GM23338 (cell line): ENCODE measurements around the gene NTRK3. TPM values are rescaled to one million over a fixed set of nuclear protein-coding genes. Genes with fewer than 3 reads are reported as not detected.

Experiments used
- ATAC-seq: fragments of 200-7000 bp; cut with Tn5 transposase; 3 replicates; pipeline ENCODE4 v1.9.1; 2020
- DNase-seq: peaks from one replicate; pipeline ENCODE4 v3.0.0-alpha.2; 2015; ENCODE audit warnings: low spot score
- H2AFZ ChIP-seq: fragments of 200-600 bp; sonication (generic); 2 replicates; pipeline ENCODE4 v1.8.0; 2016; ENCODE audit warnings: antibody characterized with exemption, mild to moderate bottlenecking, moderate library complexity
- H3F3A ChIP-seq: fragments of 200-600 bp; sonication (generic); replicated peaks from 2 replicates; pipeline ENCODE4 v1.8.0; 2017; ENCODE audit warnings: antibody characterized with exemption, mixed run types, low read depth
- H3K27ac ChIP-seq: fragments of 200-600 bp; sonication (generic); 2 replicates; pipeline ENCODE4 v1.6.1; 2016; ENCODE audit warnings: low read depth
- H3K27me3 ChIP-seq: fragments of 200-600 bp; sonication (generic); 2 replicates; pipeline ENCODE4 v1.8.0; 2016; ENCODE audit warnings: mild to moderate bottlenecking, mixed run types, moderate library complexity; ENCODE audit not compliant: insufficient read depth
- H3K36me3 ChIP-seq: fragments of 200-600 bp; sonication (generic); 2 replicates; pipeline ENCODE4 v1.8.0; 2016; ENCODE audit warnings: mild to moderate bottlenecking; ENCODE audit not compliant: insufficient read depth
- H3K4me1 ChIP-seq: fragments of 200-600 bp; sonication (generic); 2 replicates; pipeline ENCODE4 v1.8.0; 2016; ENCODE audit warnings: mild to moderate bottlenecking, moderate library complexity; ENCODE audit not compliant: insufficient read depth
- H3K4me2 ChIP-seq: fragments of 200-600 bp; sonication (generic); 2 replicates; pipeline ENCODE4 v1.7.1; 2017; ENCODE audit warnings: mixed run types
- H3K4me3 ChIP-seq: fragments of 200-600 bp; sonication (generic); 2 replicates; pipeline ENCODE4 v1.6.1; 2016; ENCODE audit warnings: mixed run types
- H3K79me2 ChIP-seq: fragments of 200-600 bp; sonication (generic); replicated peaks from 2 replicates; pipeline ENCODE4 v1.8.0; 2017; ENCODE audit warnings: mild to moderate bottlenecking; ENCODE audit not compliant: insufficient read depth
- H3K9me2 ChIP-seq: fragments of 200-600 bp; sonication (generic); 2 replicates; pipeline ENCODE4 v1.8.0; 2017; ENCODE audit not compliant: insufficient read depth
- H4K20me1 ChIP-seq: fragments of 200-600 bp; sonication (generic); replicated peaks from 2 replicates; pipeline ENCODE4 v1.8.0; 2017; ENCODE audit warnings: mild to moderate bottlenecking; ENCODE audit not compliant: insufficient read depth
- H3K27ac Mint-ChIP-seq: 2 replicates; pipeline ENCODE4 v1.8.0; 2020; ENCODE audit warnings: inconsistent platforms, mild to moderate bottlenecking, moderate library complexity, mixed read lengths
- H3K27me3 Mint-ChIP-seq: 3 replicates; pipeline ENCODE4 v1.8.0; 2022; ENCODE audit warnings: low read depth, mild to moderate bottlenecking, moderate library complexity, mixed read lengths, inconsistent platforms; ENCODE audit not compliant: insufficient read depth, poor library complexity
- H3K36me3 Mint-ChIP-seq: 3 replicates; pipeline ENCODE4 v1.8.0; 2021; ENCODE audit warnings: low read depth, mild to moderate bottlenecking, inconsistent platforms, moderate library complexity, mixed read lengths
- H3K4me1 Mint-ChIP-seq: 3 replicates; pipeline ENCODE4 v1.8.0; 2020; ENCODE audit warnings: mild to moderate bottlenecking, inconsistent platforms, mixed read lengths
- H3K4me3 Mint-ChIP-seq: 3 replicates; pipeline ENCODE4 v1.8.0; 2021; ENCODE audit warnings: moderate library complexity, mild to moderate bottlenecking, inconsistent platforms, mixed read lengths
- H3K9me3 Mint-ChIP-seq: 3 replicates; pipeline ENCODE4 v1.8.0; 2020; ENCODE audit warnings: moderate library complexity, mild to moderate bottlenecking, inconsistent platforms, mixed read lengths
- CREB1 ChIP-seq: fragments of 250-450 bp; sonication (Bioruptor Pico); IDR thresholded peaks from 2 replicates; pipeline ENCODE4 v1.5.0; 2020; ENCODE audit warnings: low read depth, mild to moderate bottlenecking, moderate library complexity
- EZH2 ChIP-seq: fragments of 200-600 bp; sonication (generic); IDR thresholded peaks from one replicate; pipeline ENCODE4 v1.8.0; 2017; ENCODE audit warnings: antibody characterized with exemption, mild to moderate bottlenecking, low read depth; ENCODE audit not compliant: unreplicated experiment
- EZH2phosphoT487 ChIP-seq: fragments of 200-600 bp; sonication (generic); IDR thresholded peaks from one replicate; pipeline ENCODE4 v1.8.1; 2018; ENCODE audit warnings: antibody characterized with exemption; ENCODE audit not compliant: unreplicated experiment
- JUNB ChIP-seq: IDR thresholded peaks from one replicate; pipeline ENCODE4 v1.6.1; 2016; ENCODE audit warnings: antibody characterized with exemption; ENCODE audit not compliant: unreplicated experiment
- NANOG ChIP-seq: IDR thresholded peaks from 2 replicates; pipeline ENCODE4 v1.6.1; 2016; ENCODE audit warnings: antibody characterized with exemption, borderline replicate concordance
- POLR2AphosphoS5 ChIP-seq: IDR thresholded peaks from 2 replicates; pipeline ENCODE4 v1.6.1; 2016; ENCODE audit warnings: antibody characterized with exemption, low read depth
- REST ChIP-seq: IDR thresholded peaks from one replicate; pipeline ENCODE4 v1.6.1; 2018; ENCODE audit warnings: antibody characterized with exemption; ENCODE audit not compliant: unreplicated experiment
- STAT1 ChIP-seq: IDR thresholded peaks from one replicate; pipeline ENCODE4 v1.6.1; 2016; ENCODE audit warnings: antibody characterized with exemption; ENCODE audit not compliant: unreplicated experiment
- ZNF114 ChIP-seq: fragments of 250-450 bp; sonication (Bioruptor Pico); IDR thresholded peaks from 2 replicates; pipeline ENCODE4 v1.5.0; 2020; ENCODE audit warnings: mild to moderate bottlenecking, moderate library complexity
- ZNF331 ChIP-seq: fragments of 250-450 bp; sonication (Bioruptor Pico); IDR thresholded peaks from 2 replicates; pipeline ENCODE4 v1.5.0; 2020; ENCODE audit warnings: low read depth, mild to moderate bottlenecking, moderate library complexity
- ZNF462 ChIP-seq: fragments of 250-450 bp; sonication (Bioruptor Pico); IDR thresholded peaks from 2 replicates; pipeline ENCODE4 v1.5.0; 2020; ENCODE audit warnings: mild to moderate bottlenecking, moderate library complexity
- polyA plus RNA-seq: library from polyadenylated mRNA; unstranded; fragments of >200 nt; fragmentation: Nextera tagmentation; extraction: Ambion mirVana; gene quantifications from 2 replicates; pipeline ENCODE4 v1.2.1, GENCODE V29; 2016
- total RNA-seq: library from RNA; depleted of rRNA; stranded (reverse); fragments of >200 nt; shearing (Covaris generic); gene quantifications from 2 replicates; pipeline ENCODE4 v1.2.3, GENCODE V29; 2014
- TF ChIP-seq, protein P1 (sequence below), 2 experiments: fragments of 200-600 bp in 1 of 2; sonication (generic) in 1 of 2; conservative IDR thresholded peaks; 2 replicates each; pipeline versions ENCODE4 v1.5.1 to v1.6.1; 2016 to 2017; ENCODE audit warnings: antibody characterized with exemption in 2 of 2, low read depth in 2 of 2, mild to moderate bottlenecking in 2 of 2, moderate library complexity in 1 of 2
- TF ChIP-seq, protein P2 (sequence below): IDR thresholded peaks from 2 replicates; pipeline ENCODE4 v1.6.1; 2016; ENCODE audit warnings: antibody characterized with exemption

Gene NTRK3
- total and polyA plus RNA-seq, 2 experiments from 2014 or later, result 3.1 to 5.3 TPM

DNA sequence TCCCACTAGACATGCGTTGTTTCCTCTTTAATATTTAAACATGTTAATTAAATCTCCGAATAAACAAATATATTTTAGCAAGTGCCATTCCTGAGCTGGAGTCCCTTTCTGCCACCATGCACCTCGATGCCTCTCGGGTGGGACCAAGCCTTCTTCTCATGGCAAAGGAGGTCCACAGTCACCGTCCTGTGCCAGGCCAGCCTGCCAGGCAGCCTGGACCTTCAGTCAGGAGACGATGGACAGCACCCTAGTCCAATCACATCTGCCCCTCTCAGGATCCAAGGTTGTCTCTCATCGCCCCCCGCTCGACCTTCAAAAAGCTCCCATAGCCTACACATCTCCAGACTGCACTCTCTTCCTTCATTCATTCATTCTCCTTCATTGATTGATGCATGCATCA lies 22.6 kb downstream of the NTRK3 start:
- no peaks in the 10 kb centered on the region for H4K20me1 ChIP-seq
- H3K9me3 Mint-ChIP-seq, result peaks cover 2% of the 10 kb centered on the region; the same call in 2 of the 3 replicates
- no peak for DNase-seq
- H3K4me1 Mint-ChIP-seq, result peaks cover 18% of the 10 kb centered on the region
- no peaks in the 10 kb centered on the region for H3K79me2 ChIP-seq
- TF ChIP-seq, protein P1, sequence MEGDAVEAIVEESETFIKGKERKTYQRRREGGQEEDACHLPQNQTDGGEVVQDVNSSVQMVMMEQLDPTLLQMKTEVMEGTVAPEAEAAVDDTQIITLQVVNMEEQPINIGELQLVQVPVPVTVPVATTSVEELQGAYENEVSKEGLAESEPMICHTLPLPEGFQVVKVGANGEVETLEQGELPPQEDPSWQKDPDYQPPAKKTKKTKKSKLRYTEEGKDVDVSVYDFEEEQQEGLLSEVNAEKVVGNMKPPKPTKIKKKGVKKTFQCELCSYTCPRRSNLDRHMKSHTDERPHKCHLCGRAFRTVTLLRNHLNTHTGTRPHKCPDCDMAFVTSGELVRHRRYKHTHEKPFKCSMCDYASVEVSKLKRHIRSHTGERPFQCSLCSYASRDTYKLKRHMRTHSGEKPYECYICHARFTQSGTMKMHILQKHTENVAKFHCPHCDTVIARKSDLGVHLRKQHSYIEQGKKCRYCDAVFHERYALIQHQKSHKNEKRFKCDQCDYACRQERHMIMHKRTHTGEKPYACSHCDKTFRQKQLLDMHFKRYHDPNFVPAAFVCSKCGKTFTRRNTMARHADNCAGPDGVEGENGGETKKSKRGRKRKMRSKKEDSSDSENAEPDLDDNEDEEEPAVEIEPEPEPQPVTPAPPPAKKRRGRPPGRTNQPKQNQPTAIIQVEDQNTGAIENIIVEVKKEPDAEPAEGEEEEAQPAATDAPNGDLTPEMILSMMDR (conservative IDR thresholded peaks at IDR 0.05; ENCODE audit: low read depth in 2 of 2), result no peak
- TF ChIP-seq, protein P2, sequence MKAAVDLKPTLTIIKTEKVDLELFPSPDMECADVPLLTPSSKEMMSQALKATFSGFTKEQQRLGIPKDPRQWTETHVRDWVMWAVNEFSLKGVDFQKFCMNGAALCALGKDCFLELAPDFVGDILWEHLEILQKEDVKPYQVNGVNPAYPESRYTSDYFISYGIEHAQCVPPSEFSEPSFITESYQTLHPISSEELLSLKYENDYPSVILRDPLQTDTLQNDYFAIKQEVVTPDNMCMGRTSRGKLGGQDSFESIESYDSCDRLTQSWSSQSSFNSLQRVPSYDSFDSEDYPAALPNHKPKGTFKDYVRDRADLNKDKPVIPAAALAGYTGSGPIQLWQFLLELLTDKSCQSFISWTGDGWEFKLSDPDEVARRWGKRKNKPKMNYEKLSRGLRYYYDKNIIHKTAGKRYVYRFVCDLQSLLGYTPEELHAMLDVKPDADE, result no peak
- no peak for TF ChIP-seq ZNF462
- no peak for TF ChIP-seq NANOG
- TF ChIP-seq POLR2AphosphoS5, result no peak
- TF ChIP-seq JUNB, result no peak
- no peak for TF ChIP-seq STAT1
- TF ChIP-seq EZH2phosphoT487, result no peak
- no peak for TF ChIP-seq EZH2
- no peak for TF ChIP-seq REST
- TF ChIP-seq ZNF331 (CRISPR knock-in tag), result no peak
- no peak for TF ChIP-seq ZNF114 (CRISPR knock-in tag)
- no peak for TF ChIP-seq CREB1 (CRISPR knock-in tag)
- no peak overlapping the region for H2AFZ ChIP-seq
- H3K4me2 ChIP-seq, result no peak overlapping the region
- no peak for ATAC-seq
- peaks cover 6% of the 10 kb centered on the region; the same call in 1 of the 3 replicates for H3K36me3 Mint-ChIP-seq
- no peak overlapping the region for H3K4me3 Mint-ChIP-seq
- peaks cover 5% of the 10 kb centered on the region; the same call in 1 of the 2 replicates for H3K4me1 ChIP-seq
- no peaks in the 10 kb centered on the region for H3F3A ChIP-seq
- no peaks in the 10 kb centered on the region for H3K27me3 ChIP-seq
- peaks cover 4% of the 10 kb centered on the region for H3K27me3 Mint-ChIP-seq
- no peak overlapping the region for H3K27ac ChIP-seq
- H3K27ac Mint-ChIP-seq, result no peak overlapping the region
- H3K4me3 ChIP-seq, result no peak overlapping the region
- no peaks in the 10 kb centered on the region for H3K36me3 ChIP-seq
- peaks cover 21% of the 10 kb centered on the region for H3K9me2 ChIP-seq
